Stomach smooth muscle (tissue), 2 donors: ENCODE results near the gene JCAD.
A peak's percentile ranks its signal among the peaks of the same experiment; 100 is the strongest.
"Not testable (repeated sequence)": the region's sequence is repeated elsewhere in the genome, so short reads cannot be mapped to it uniquely, and the experiment has no call there.

Experiments used
- H3K27ac ChIP-seq: one replicate; pipeline ENCODE4 v1.7.0; 2013; ENCODE audit warnings: mild to moderate bottlenecking, low read length, inconsistent platforms
- H3K27me3 ChIP-seq, 2 donors: one replicate each; pipeline ENCODE4 v1.7.0; 2013; ENCODE audit warnings: low read length in 2 of 2; ENCODE audit not compliant: insufficient read depth in 2 of 2, control insufficient read depth in 1 of 2
- H3K36me3 ChIP-seq, 2 donors: one replicate each; pipeline ENCODE4 v1.7.0; 2013; ENCODE audit warnings: low read length in 2 of 2; ENCODE audit not compliant: control insufficient read depth in 2 of 2, insufficient read depth in 2 of 2
- H3K4me1 ChIP-seq: one replicate; pipeline ENCODE4 v1.7.0; 2013; ENCODE audit warnings: low read length; ENCODE audit not compliant: control insufficient read depth, insufficient read depth
- H3K4me3 ChIP-seq, 2 donors: one replicate each; pipeline ENCODE4 v1.7.0; 2013; ENCODE audit warnings: low read length in 2 of 2
- H3K9ac ChIP-seq, 2 donors: one replicate each; pipeline ENCODE4 v1.7.0; 2013; ENCODE audit warnings: low read length in 2 of 2, mild to moderate bottlenecking in 1 of 2
- H3K9me3 ChIP-seq, 2 donors: one replicate each; pipeline ENCODE4 v1.7.0; 2013; ENCODE audit warnings: low read length in 2 of 2; ENCODE audit not compliant: control insufficient read depth in 2 of 2
- donor health status: healthy.
- donor health status: Pancreatic carcinoma.

Gene JCAD

DNA sequence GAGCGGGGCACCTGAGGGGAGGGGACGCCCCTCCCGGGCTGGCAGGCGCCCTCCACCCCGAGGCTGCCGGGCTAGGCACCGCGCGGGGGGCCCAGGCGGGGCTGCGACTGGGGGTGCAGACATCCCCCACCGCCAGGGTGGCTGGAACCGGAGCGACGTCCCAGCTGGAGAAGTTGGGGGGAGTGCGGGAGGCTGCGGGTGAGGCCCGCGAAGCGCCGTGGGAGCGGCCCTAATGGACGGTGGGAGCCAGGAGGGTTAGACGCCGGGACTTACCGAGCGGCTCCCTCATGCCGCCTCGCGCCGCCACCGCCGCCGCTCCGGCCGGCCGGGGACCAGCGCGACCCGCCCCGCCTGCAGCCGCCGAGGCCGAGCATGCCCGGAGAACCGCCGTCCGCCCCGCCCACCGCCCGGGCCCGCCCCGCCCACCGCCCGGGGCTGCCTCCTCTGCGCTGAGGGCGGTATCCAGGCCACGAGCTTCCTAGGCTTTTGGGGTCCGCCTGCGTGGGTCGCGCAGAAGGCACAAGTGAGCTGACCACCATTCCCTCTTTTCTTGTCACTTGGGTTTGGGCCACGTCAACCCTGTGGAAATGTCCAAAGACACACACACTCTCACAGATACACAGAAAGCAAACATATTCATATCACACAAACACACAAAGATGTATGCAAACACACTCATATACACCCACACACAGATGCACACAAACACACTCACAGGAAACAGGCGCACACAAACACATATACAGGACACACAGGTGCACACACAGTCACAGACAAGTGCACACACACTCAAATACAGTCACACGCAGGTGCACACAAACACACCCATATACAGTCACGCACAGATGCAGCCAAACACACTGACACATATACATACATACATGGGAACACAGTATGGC is at the start of gene JCAD:
Gene JCAD, minus strand, starts transcription at position 378 of the 899 bp plus-strand sequence. CDS start 11,774 bp downstream, outside the sequence.
- no peak within 1 kb of the TSS for H3K27ac ChIP-seq
- H3K9me3 ChIP-seq: no peaks in the 10 kb centered on the region
- H3K36me3 ChIP-seq: no peaks in the 10 kb centered on the region
- peak within 1 kb of the TSS; percentile 71 to 79 for H3K4me3 ChIP-seq
- H3K27me3 ChIP-seq: peaks cover 0 to 2% of the 10 kb centered on the region in 2 donors
- H3K4me1 ChIP-seq: peaks cover 16% of the 10 kb centered on the region
- peak within 1 kb of the TSS; percentile 36 to 39 for H3K9ac ChIP-seq

DNA sequence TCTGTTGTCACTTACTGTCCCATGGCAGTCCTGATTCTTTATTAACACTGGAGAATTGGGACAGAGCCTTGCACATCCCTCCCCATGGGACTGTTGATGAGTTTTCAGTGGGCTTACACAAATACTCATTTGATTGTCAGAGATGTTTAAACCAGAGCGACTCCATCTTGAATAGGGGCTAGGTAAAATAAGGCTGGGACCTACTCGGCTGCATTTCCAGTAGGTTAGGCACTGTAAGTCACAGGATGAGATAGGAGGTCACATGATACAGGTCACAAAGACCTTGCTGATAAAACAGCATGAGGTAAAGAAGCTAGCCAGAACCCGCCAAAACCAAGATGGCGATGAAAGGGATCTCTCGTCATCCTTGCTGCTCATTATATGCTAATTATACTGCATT is 47.6 kb upstream of the JCAD start:
- no peaks in the 10 kb centered on the region for H3K4me1 ChIP-seq
- H3K9ac ChIP-seq: no peak overlapping the region
- no peaks in the 10 kb centered on the region for H3K36me3 ChIP-seq
- no peaks in the 10 kb centered on the region for H3K27me3 ChIP-seq
- no peak overlapping the region for H3K4me3 ChIP-seq
- no peaks in the 10 kb centered on the region for H3K9me3 ChIP-seq
- H3K27ac ChIP-seq: no peak overlapping the region

DNA sequence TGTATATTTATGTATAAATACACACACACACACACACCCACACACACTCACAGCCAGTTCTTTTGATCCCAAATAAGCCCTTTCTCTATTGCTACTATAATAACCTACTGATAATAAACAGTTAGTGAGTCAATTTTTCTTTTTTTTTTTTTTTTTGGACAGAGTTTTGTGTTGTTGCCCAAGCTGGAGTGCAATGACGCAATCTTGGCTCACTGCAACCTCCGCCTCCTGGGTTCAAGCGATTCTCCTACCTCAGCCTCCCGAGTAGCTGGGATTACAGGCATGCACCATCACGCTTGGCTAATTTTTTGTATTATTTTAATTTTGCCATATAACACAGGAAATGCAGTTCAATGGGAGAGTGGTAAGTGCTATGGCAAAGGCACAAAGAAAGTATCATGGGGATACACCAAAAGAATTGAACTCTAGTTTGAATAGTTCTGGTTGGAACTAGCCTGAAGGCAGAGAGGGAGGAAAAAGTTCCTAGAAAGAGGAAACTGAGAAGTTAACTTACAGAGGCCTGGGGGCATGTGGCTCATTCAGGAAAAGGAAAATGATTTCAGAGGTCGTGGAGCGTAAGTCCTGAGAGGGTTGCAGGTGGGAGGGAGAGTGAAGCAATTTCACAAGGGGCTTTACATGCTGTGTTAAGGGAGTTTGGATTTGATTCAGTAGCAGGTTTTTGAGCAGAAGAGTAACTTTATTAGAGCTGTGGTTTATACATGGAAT is 44.4 kb upstream of the JCAD start:
- no peak overlapping the region for H3K9ac ChIP-seq
- H3K4me3 ChIP-seq: no peak overlapping the region
- no peaks in the 10 kb centered on the region for H3K36me3 ChIP-seq
- no peaks in the 10 kb centered on the region for H3K4me1 ChIP-seq
- H3K9me3 ChIP-seq: no peaks in the 10 kb centered on the region
- no peak overlapping the region for H3K27ac ChIP-seq
- H3K27me3 ChIP-seq: no peaks in the 10 kb centered on the region

- H3K4me1 ChIP-seq, H3K4me3 ChIP-seq, H3K27ac ChIP-seq, H3K36me3 ChIP-seq, H3K9me3 ChIP-seq, H3K9ac ChIP-seq, H3K27me3 ChIP-seq: not testable (repeated sequence)
Measured at GRCh38 chr10:30099706-30100105, 40.3 kb upstream of the JCAD start.

DNA sequence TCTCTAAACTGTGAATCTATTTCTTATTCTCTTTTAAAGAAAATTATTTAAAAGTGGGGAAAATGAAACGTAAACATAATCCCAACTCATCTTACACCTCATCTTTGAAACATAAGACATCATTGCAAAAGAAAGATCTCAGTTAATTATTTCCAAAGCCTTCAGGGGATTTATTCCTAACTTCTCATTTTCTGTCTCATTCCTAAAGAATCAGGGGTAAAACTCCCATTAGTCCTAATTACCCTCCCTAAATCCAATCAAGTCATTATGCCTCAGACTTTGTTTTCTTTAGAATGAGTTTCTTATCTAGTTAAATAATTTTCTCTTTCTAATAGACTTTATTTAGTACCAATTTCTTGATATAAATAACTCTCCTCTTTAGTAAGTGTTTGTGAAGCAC is 39.7 kb upstream of the JCAD start:
- Histone ChIP-seq H3K4me3 (no peak overlapping the region), H3K36me3 (no peaks in the 10 kb centered on the region), H3K27me3 (no peaks in the 10 kb centered on the region), H3K9me3 (no peaks in the 10 kb centered on the region), H3K4me1 (no peaks in the 10 kb centered on the region), H3K27ac (no peak overlapping the region), H3K9ac (no peak overlapping the region)

- Histone ChIP-seq H3K9me3 (no peaks in the 10 kb centered on the region), H3K27ac (no peak overlapping the region), H3K27me3 (no peaks in the 10 kb centered on the region), H3K4me1 (no peaks in the 10 kb centered on the region), H3K4me3 (no peak overlapping the region), H3K9ac (no peak overlapping the region), H3K36me3 (no peaks in the 10 kb centered on the region)
Measured at GRCh38 chr10:30098629-30099028, 39.2 kb upstream of the JCAD start.

- H3K9ac ChIP-seq: no peak overlapping the region
- H3K27me3 ChIP-seq: no peaks in the 10 kb centered on the region
- no peak overlapping the region for H3K4me3 ChIP-seq
- H3K36me3 ChIP-seq: no peaks in the 10 kb centered on the region
- no peaks in the 10 kb centered on the region for H3K9me3 ChIP-seq
- no peak overlapping the region for H3K27ac ChIP-seq
- H3K4me1 ChIP-seq: no peaks in the 10 kb centered on the region
Measured at GRCh38 chr10:30096564-30096963, 37.2 kb upstream of the JCAD start.

GRCh38 chr10:30095631-30096422 is 36.4 kb upstream of the JCAD start:
- H3K9ac ChIP-seq: no peak overlapping the region

GRCh38 chr10:30094601-30095000 is 35.2 kb upstream of the JCAD start:
- H3K4me1 ChIP-seq: no peaks in the 10 kb centered on the region
- no peak overlapping the region for H3K27ac ChIP-seq
- H3K4me3 ChIP-seq: no peak overlapping the region

More at GRCh38 chr10:30095631-30096422, 36.4 kb upstream of the JCAD start:
- Histone ChIP-seq H3K4me1 (no peaks in the 10 kb centered on the region), H3K36me3 (no peaks in the 10 kb centered on the region), H3K27ac (no peak overlapping the region), H3K4me3 (no peak overlapping the region), H3K9me3 (no peaks in the 10 kb centered on the region), H3K27me3 (no peaks in the 10 kb centered on the region)

GRCh38 chr10:30093303-30093950 is 34.0 kb upstream of the JCAD start:
- no peaks in the 10 kb centered on the region for H3K4me1 ChIP-seq
- no peak overlapping the region for H3K4me3 ChIP-seq
- H3K27me3 ChIP-seq: no peaks in the 10 kb centered on the region
- no peak overlapping the region for H3K27ac ChIP-seq
- H3K9ac ChIP-seq: no peak overlapping the region
- H3K36me3 ChIP-seq: no peaks in the 10 kb centered on the region
- H3K9me3 ChIP-seq: no peaks in the 10 kb centered on the region

More at GRCh38 chr10:30094601-30095000, 35.2 kb upstream of the JCAD start:
- Histone ChIP-seq H3K27me3 (no peaks in the 10 kb centered on the region), H3K9ac (no peak overlapping the region), H3K36me3 (no peaks in the 10 kb centered on the region), H3K9me3 (no peaks in the 10 kb centered on the region)
